ENCODE results near the gene MEGF10. TPM values are rescaled to one million over a fixed set of nuclear protein-coding genes. Genes with fewer than 3 reads are reported as not detected.

Gene MEGF10
- total and polyA plus RNA-seq, 7 experiments from 2014 or later = not detected

GRCh38 chr5:127445328-127445727 lies 154.7 kb downstream of the MEGF10 start:
- Mint-ChIP-seq H3K36me3 (no peaks in the 10 kb centered on the region), H3K4me1 (no peaks in the 10 kb centered on the region), H3K27me3 (peaks cover 0 to 17% (median 2%) of the 10 kb centered on the region in 5 donors), H3K9me3 (no peaks in the 10 kb centered on the region), H3K4me3 (no peak overlapping the region), H3K27ac (no peak overlapping the region)
- Histone ChIP-seq H3K4me3 (ENCODE audit: low read length) (no peak overlapping the region), H3K4me1 (ENCODE audit: control insufficient read depth in 2 of 2, insufficient read depth in 2 of 2, low read length in 2 of 2) (no peaks in the 10 kb centered on the region), H3K27ac (ENCODE audit: low read depth, low read length) (no peak overlapping the region), H3K9me3 (ENCODE audit: control insufficient read depth in 2 of 3, low read length in 3 of 3) (no peaks in the 10 kb centered on the region), H3K27me3 (ENCODE audit: control insufficient read depth in 2 of 2, insufficient read depth in 2 of 2, low read length in 2 of 2) (no peaks in the 10 kb centered on the region), H3K36me3 (ENCODE audit: control insufficient read depth in 2 of 3, insufficient read depth in 3 of 3, low read length in 3 of 3) (no peaks in the 10 kb centered on the region)
- intact Hi-C loops (cut with micrococcal nuclease) = no loop called here
- CTCF ChIA-PET = no interaction called here
- no peak for DNase-seq
- POLR2A ChIA-PET = no interaction called here
- ATAC-seq = no peak

DNA sequence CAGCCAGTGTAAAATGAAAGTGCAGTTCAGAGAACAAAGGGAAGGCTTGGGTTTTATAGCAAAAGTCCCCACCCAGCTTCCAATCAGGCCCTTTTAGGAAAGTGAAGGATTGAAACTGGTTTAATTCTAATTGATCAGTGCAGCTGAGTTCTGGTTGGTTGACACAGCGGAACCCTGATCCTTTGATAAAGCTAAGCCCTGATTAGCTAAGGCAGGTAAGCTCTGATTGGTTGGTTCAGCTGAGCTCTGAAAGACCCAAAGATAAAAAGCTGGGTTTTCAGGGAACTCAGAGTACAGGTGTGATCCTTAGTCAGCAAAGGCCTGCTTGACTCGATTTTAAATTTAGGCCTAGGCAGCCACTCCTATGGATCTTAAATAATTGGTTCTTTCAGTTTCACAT lies 156.0 kb downstream of the MEGF10 start:
- H3K27me3 ChIP-seq (ENCODE audit: control insufficient read depth in 2 of 2, insufficient read depth in 2 of 2, low read length in 2 of 2) = no peaks in the 10 kb centered on the region
- no peaks in the 10 kb centered on the region for H3K4me1 Mint-ChIP-seq
- no peaks in the 10 kb centered on the region for H3K4me1 ChIP-seq (ENCODE audit: control insufficient read depth in 2 of 2, insufficient read depth in 2 of 2, low read length in 2 of 2)
- ATAC-seq = no peak
- H3K9me3 Mint-ChIP-seq = no peaks in the 10 kb centered on the region
- no peak overlapping the region for H3K4me3 ChIP-seq (ENCODE audit: low read length)
- intact Hi-C loops (cut with micrococcal nuclease) = no loop called here
- ChIA-PET POLR2A (no interaction called here), CTCF (no interaction called here)
- no peak for DNase-seq
- no peak overlapping the region for H3K4me3 Mint-ChIP-seq
- no peaks in the 10 kb centered on the region for H3K36me3 Mint-ChIP-seq
- peaks cover 0 to 17% (median 2%) of the 10 kb centered on the region in 5 donors for H3K27me3 Mint-ChIP-seq
- H3K9me3 ChIP-seq (ENCODE audit: control insufficient read depth in 2 of 3, low read length in 3 of 3) = no peaks in the 10 kb centered on the region
- no peak overlapping the region for H3K27ac Mint-ChIP-seq
- no peak overlapping the region for H3K27ac ChIP-seq (ENCODE audit: low read depth, low read length)
- no peaks in the 10 kb centered on the region for H3K36me3 ChIP-seq (ENCODE audit: control insufficient read depth in 2 of 3, insufficient read depth in 3 of 3, low read length in 3 of 3)

DNA sequence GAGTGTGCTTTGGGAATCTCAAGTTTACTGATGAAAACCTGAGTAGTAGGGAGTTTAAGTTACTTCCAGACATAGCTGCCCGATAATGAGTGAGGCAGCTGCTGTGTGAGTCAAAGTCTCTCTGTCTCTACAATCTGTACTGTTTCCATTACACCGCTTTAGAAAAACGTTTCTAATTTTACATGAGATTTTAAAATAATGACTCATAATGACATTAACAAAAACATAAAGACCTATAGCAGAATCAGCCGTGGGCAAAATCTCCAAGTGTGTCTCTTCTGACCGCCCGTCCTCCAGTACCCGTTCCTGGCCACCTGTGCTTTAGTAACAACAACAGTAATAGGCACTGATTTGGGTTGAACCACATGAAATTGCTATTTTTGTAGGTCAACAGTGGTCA lies 157.2 kb downstream of the MEGF10 start:
- ATAC-seq (no peak), DNase-seq (no peak)
- peaks cover 0 to 14% (median 3%) of the 10 kb centered on the region in 5 donors for H3K27me3 Mint-ChIP-seq
- H3K4me3 Mint-ChIP-seq = no peak overlapping the region
- no peaks in the 10 kb centered on the region for H3K9me3 Mint-ChIP-seq
- Histone ChIP-seq H3K4me3 (ENCODE audit: low read length) (no peak overlapping the region), H3K27ac (ENCODE audit: low read depth, low read length) (no peak overlapping the region), H3K4me1 (ENCODE audit: control insufficient read depth in 2 of 2, insufficient read depth in 2 of 2, low read length in 2 of 2) (no peaks in the 10 kb centered on the region), H3K27me3 (ENCODE audit: control insufficient read depth in 2 of 2, insufficient read depth in 2 of 2, low read length in 2 of 2) (no peaks in the 10 kb centered on the region), H3K36me3 (ENCODE audit: control insufficient read depth in 2 of 3, insufficient read depth in 3 of 3, low read length in 3 of 3) (no peaks in the 10 kb centered on the region), H3K9me3 (ENCODE audit: control insufficient read depth in 2 of 3, low read length in 3 of 3) (no peaks in the 10 kb centered on the region)
- H3K36me3 Mint-ChIP-seq = no peaks in the 10 kb centered on the region
- ChIA-PET POLR2A (no interaction called here), CTCF (interaction anchor here (0.6 kb wide), 1 partner anchor 593 kb away, joined by 5 read pairs; no protein-coding TSS in a partner anchor)
- intact Hi-C loops (cut with micrococcal nuclease) = no loop called here
- H3K4me1 Mint-ChIP-seq = no peaks in the 10 kb centered on the region
- no peak overlapping the region for H3K27ac Mint-ChIP-seq

DNA sequence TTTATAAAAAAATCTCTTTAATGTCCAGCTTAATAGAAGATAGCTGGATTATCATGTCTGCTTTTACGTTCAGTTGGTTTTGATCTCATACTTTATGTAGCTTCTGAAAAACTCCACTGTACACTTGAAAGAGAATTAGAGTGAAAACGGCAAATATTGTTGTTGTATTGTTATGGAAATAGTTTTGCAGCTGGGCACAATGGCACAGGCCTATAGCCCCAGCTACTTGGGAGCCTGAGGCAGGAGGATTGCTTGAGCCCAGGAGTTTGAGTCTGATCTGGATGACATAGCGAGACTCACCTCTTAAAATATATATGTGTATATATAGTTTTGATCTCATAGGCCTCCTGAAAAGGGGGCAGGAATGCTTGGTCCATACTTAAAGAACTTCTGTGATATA lies 159.4 kb downstream of the MEGF10 start:
- H3K9me3 ChIP-seq (ENCODE audit: control insufficient read depth in 2 of 3, low read length in 3 of 3) = no peaks in the 10 kb centered on the region
- CTCF ChIA-PET = no interaction called here
- no peaks in the 10 kb centered on the region for H3K27me3 ChIP-seq (ENCODE audit: control insufficient read depth in 2 of 2, insufficient read depth in 2 of 2, low read length in 2 of 2)

GRCh38 chr5:127451096-127451495 lies 160.5 kb downstream of the MEGF10 start:
- H3K27me3 Mint-ChIP-seq = peaks cover 0 to 16% (median 4%) of the 10 kb centered on the region in 5 donors
- no peaks in the 10 kb centered on the region for H3K9me3 ChIP-seq (ENCODE audit: control insufficient read depth in 2 of 3, low read length in 3 of 3)
- H3K36me3 ChIP-seq (ENCODE audit: control insufficient read depth in 2 of 3, insufficient read depth in 3 of 3, low read length in 3 of 3) = no peaks in the 10 kb centered on the region
- no peak overlapping the region for H3K27ac ChIP-seq (ENCODE audit: low read depth, low read length)
- no peak for ATAC-seq
- H3K27me3 ChIP-seq (ENCODE audit: control insufficient read depth in 2 of 2, insufficient read depth in 2 of 2, low read length in 2 of 2) = no peaks in the 10 kb centered on the region
- ChIA-PET CTCF (no interaction called here), POLR2A (no interaction called here)
- intact Hi-C loops (cut with micrococcal nuclease) = no loop called here
- H3K4me3 ChIP-seq (ENCODE audit: low read length) = no peak overlapping the region
- no peak for DNase-seq
- no peaks in the 10 kb centered on the region for H3K9me3 Mint-ChIP-seq
- H3K27ac Mint-ChIP-seq = no peak overlapping the region
- no peak overlapping the region for H3K4me3 Mint-ChIP-seq
- H3K4me1 Mint-ChIP-seq = no peaks in the 10 kb centered on the region
- H3K36me3 Mint-ChIP-seq = no peaks in the 10 kb centered on the region
- no peaks in the 10 kb centered on the region for H3K4me1 ChIP-seq (ENCODE audit: control insufficient read depth in 2 of 2, insufficient read depth in 2 of 2, low read length in 2 of 2)

More for the DNA sequence above, 159.4 kb downstream of the MEGF10 start:
- no peaks in the 10 kb centered on the region for H3K9me3 Mint-ChIP-seq
- no peak for DNase-seq
- H3K27me3 Mint-ChIP-seq = peaks cover 0 to 16% (median 8%) of the 10 kb centered on the region in 5 donors
- intact Hi-C loops (cut with micrococcal nuclease) = no loop called here
- Histone ChIP-seq H3K36me3 (ENCODE audit: control insufficient read depth in 2 of 3, insufficient read depth in 3 of 3, low read length in 3 of 3) (no peaks in the 10 kb centered on the region), H3K4me3 (ENCODE audit: low read length) (no peak overlapping the region), H3K4me1 (ENCODE audit: control insufficient read depth in 2 of 2, insufficient read depth in 2 of 2, low read length in 2 of 2) (no peaks in the 10 kb centered on the region), H3K27ac (ENCODE audit: low read depth, low read length) (no peak overlapping the region)
- no peaks in the 10 kb centered on the region for H3K4me1 Mint-ChIP-seq
- no peak for ATAC-seq
- H3K4me3 Mint-ChIP-seq = no peak overlapping the region
- no peaks in the 10 kb centered on the region for H3K36me3 Mint-ChIP-seq
- no peak overlapping the region for H3K27ac Mint-ChIP-seq
- POLR2A ChIA-PET = no interaction called here

- Histone ChIP-seq H3K4me3 (ENCODE audit: low read length) (no peak overlapping the region), H3K27me3 (ENCODE audit: control insufficient read depth in 2 of 2, insufficient read depth in 2 of 2, low read length in 2 of 2) (no peaks in the 10 kb centered on the region), H3K27ac (ENCODE audit: low read depth, low read length) (no peak overlapping the region), H3K36me3 (ENCODE audit: control insufficient read depth in 2 of 3, insufficient read depth in 3 of 3, low read length in 3 of 3) (no peaks in the 10 kb centered on the region), H3K9me3 (ENCODE audit: control insufficient read depth in 2 of 3, low read length in 3 of 3) (no peaks in the 10 kb centered on the region), H3K4me1 (ENCODE audit: control insufficient read depth in 2 of 2, insufficient read depth in 2 of 2, low read length in 2 of 2) (no peaks in the 10 kb centered on the region)
- Mint-ChIP-seq H3K27me3 (peaks cover 0 to 19% (median 4%) of the 10 kb centered on the region in 5 donors), H3K4me3 (no peak overlapping the region), H3K9me3 (no peaks in the 10 kb centered on the region), H3K27ac (no peak overlapping the region), H3K4me1 (no peaks in the 10 kb centered on the region), H3K36me3 (no peaks in the 10 kb centered on the region)
- ATAC-seq (no peak), DNase-seq (no peak)
- ChIA-PET CTCF (interaction anchor here (0.6 kb wide), 1 partner anchor 40 kb away, joined by 3 read pairs; no protein-coding TSS in a partner anchor), POLR2A (no interaction called here)
- intact Hi-C loops (cut with micrococcal nuclease) = no loop called here
Measured at GRCh38 chr5:127452626-127453025, 162.0 kb downstream of the MEGF10 start.

GRCh38 chr5:127471211-127471610 lies 180.6 kb downstream of the MEGF10 start:
- no peak overlapping the region for H3K27ac ChIP-seq (ENCODE audit: low read depth, low read length)
- Mint-ChIP-seq H3K4me3 (no peak overlapping the region), H3K27ac (no peak overlapping the region), H3K36me3 (no peaks in the 10 kb centered on the region), H3K27me3 (peaks cover 11 to 33% (median 15%) of the 10 kb centered on the region in 5 donors), H3K9me3 (no peaks in the 10 kb centered on the region), H3K4me1 (peaks cover 0 to 1% (median 0%) of the 10 kb centered on the region in 7 donors)
- no peaks in the 10 kb centered on the region for H3K9me3 ChIP-seq (ENCODE audit: control insufficient read depth in 2 of 3, low read length in 3 of 3)
- intact Hi-C loops (cut with micrococcal nuclease) = no loop called here
- H3K4me1 ChIP-seq (ENCODE audit: control insufficient read depth in 2 of 2, insufficient read depth in 2 of 2, low read length in 2 of 2) = no peaks in the 10 kb centered on the region
- DNase-seq (no peak), ATAC-seq (no peak)
- ChIA-PET CTCF (interaction anchor here (0.6 kb wide), 1 partner anchor 697 kb away, joined by 3 read pairs; no protein-coding TSS in a partner anchor), POLR2A (no interaction called here)
- H3K27me3 ChIP-seq (ENCODE audit: control insufficient read depth in 2 of 2, insufficient read depth in 2 of 2, low read length in 2 of 2) = no peaks in the 10 kb centered on the region
- no peak overlapping the region for H3K4me3 ChIP-seq (ENCODE audit: low read length)
- H3K36me3 ChIP-seq (ENCODE audit: control insufficient read depth in 2 of 3, insufficient read depth in 3 of 3, low read length in 3 of 3) = no peaks in the 10 kb centered on the region
